NCI-H526 (cell line): ENCODE data around the gene TTLL6.
"Not testable (repeated sequence)": the region's sequence is repeated elsewhere in the genome, so short reads cannot be mapped to it uniquely, and the experiment has no call there.

Source experiments
- DNase-seq, 2 experiments: peaks; one replicate each; lab custom pipeline; 2025; lab: John Stamatoyannopoulos, UW

The TTLL6 gene

GRCh38 chr17:48816774-48817590 lies at the start of gene TTLL6:
Gene TTLL6, minus strand, starts transcription at chr17:48817229. Its CDS starts 157 bp downstream, at chr17:48817072.
- peak; percentile 81 to 98 for DNase-seq

DNA sequence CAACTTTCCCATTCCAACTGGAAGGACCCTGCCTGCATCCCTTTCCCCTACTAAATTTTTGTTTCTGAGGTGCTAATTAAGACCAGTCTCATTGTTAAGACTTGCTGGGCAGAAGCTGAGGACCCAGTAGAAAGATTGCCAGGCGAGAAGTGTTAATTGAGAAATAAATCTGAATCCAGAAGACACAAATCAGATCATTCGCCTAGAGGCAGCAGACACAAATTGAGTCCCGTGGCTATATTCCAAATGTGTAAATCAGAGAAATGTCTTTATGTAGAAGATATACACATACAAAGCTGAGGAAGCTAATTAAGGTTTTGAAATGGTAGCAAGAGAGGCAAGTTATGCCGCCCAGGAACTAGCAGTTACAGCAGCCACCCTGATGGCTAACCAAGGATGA lies 43.4 kb upstream of the TTLL6 start:
- no peak for DNase-seq

DNA sequence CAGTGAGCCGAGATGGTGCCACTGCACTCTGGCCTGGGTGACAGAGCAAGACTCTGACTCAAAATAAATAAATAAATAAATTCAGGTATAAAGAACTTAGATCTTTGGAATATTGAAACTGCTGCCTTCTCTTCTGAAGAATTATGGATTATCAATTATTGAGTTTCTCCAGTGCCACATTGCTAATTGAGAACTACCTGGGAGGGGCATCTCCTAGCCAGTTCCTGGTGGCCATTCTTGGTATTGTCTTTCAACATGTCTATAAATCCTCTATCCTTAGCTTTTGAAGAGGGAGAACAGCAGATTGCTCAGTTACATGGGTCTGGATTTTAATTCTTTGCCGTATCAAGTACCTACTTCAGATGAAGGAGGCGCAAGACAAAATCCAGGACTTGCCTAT lies 43.0 kb upstream of the TTLL6 start:
- DNase-seq: no peak

DNA sequence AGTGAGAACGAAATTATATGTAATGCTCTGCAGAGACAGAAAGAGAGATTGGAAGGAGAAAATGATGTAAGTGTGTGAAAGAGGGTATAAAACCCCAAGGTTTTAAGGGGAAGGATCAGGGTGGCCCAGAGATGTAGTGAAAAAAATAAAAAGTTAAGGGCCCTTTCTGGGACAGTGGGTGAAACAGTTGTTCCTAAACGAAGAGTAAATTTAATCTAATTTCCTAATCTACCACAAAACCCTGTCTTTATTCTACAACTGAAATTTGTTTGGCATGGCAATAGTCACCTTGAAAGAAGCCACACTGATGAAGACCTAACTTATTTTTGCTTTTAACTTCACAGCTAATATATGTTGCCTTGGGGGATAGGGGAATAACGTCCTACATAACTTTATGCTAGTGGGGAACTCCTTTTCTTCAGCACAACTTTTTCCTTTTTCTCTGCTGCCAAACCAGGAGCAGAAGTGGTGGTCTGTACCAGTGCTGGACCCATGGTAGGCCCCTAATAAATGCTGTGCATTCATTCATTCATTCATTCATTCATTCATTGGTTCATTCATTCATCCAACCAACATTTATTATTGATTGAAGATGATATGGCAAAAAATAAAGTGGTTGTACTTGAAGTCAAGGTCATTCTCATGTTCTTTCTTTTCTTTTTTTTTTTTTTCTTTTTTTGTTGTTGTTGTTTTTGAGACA lies 39.2 kb upstream of the TTLL6 start:
- DNase-seq: no peak

GRCh38 chr17:48854774-48855476 lies 37.9 kb upstream of the TTLL6 start:
- DNase-seq: no peak

GRCh38 chr17:48850792-48851323 lies 33.8 kb upstream of the TTLL6 start:
- DNase-seq: no peak

GRCh38 chr17:48843187-48843900 lies 26.3 kb upstream of the TTLL6 start:
- DNase-seq: no peak

- no peak for DNase-seq
Observed at GRCh38 chr17:48842746-48843145, 25.7 kb upstream of the TTLL6 start.

DNA sequence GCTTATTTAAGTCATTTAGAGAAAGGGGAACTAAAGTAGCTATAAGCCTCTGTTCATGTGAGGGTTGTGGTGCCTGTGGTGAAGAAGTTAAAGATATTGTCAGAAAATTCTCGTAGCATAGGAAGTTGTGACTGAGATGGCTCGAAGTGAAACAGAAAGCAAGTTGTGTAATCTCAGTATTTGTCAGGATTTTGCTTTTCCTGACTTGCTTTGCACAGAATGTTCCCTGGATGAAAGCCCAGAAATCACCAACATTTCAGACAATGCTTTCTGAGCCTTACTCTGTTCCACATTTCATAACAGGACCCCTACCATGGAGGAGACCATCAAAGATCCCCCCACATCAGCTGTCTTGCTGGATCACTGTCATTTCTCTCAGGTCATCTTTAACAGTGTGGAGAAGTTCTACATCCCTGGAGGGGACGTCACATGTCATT lies 24.4 kb upstream of the TTLL6 start:
- no peak for DNase-seq

DNA sequence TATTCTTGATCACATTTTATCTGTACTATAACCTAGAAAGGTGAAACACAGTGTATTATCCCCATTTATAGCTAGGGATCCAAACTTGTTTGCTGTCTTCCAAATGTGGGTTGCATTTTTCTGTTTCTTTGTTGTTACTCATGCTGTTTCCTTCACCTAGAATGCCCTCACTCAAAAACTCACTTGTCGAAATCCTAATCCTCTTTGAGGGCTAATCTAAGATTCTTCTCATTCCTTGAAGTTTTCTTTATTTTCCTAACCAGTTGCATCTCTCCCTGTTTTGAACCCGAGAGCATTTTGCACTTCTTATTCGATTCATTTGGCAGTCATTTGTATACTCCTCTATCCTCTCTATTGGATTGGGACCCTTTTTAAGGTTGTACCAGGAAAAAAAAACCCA lies 23.4 kb upstream of the TTLL6 start:
- DNase-seq: no peak

DNA sequence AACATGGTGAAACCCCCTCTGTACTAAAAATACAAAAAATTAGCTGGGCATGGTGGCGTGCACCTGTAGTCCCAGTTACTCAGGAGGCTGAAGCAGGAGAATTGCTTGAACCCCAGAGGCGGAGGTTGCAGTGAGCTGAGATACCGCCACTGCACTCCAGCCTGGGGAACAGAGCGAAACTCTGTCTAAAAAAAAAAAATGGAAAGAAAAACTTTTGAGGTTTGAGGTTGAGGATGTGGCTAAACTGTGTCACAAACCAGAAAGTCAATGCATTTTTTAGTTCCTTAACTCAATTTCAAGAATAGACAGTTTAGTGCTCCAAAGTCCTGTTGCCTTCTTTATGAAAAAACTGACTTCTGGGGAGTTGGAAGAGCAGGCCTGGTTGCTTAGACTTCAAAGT lies 20.4 kb upstream of the TTLL6 start:
- not testable (repeated sequence) for DNase-seq

DNA sequence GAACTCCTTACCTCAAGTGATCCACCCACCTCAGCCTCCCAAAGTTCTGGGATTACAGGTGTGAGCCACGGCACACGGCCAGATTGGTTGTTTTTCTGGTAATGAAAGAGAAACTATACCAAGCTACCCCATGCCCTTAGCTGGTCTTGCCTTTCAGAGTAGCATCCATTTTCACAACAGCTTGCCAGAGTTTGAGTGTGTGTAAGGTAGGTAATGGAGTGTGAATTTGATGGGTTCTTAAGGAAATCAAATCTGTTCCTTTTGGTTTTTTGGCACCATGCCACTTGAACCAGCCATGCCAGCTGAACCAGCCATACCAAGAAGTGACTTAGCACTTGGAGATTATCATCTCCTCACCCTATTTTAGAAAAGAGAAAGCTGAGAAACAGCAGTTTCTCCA lies 18.9 kb upstream of the TTLL6 start:
- DNase-seq: no peak

- DNase-seq: no peak
Observed at GRCh38 chr17:48834973-48835372, 17.9 kb upstream of the TTLL6 start.

GRCh38 chr17:48831549-48831883 lies 14.5 kb upstream of the TTLL6 start:
- no peak for DNase-seq

GRCh38 chr17:48830840-48831548 lies 14.0 kb upstream of the TTLL6 start, which contains the start of gene CALCOCO2:
Gene CALCOCO2, plus strand, starts transcription at chr17:48831035. Its CDS starts 10,673 bp downstream, at chr17:48841708.
- DNase-seq: peak; percentile 89 to 99

- no peak for DNase-seq
Observed at GRCh38 chr17:48825446-48826381, 8.7 kb upstream of the TTLL6 start.

DNA sequence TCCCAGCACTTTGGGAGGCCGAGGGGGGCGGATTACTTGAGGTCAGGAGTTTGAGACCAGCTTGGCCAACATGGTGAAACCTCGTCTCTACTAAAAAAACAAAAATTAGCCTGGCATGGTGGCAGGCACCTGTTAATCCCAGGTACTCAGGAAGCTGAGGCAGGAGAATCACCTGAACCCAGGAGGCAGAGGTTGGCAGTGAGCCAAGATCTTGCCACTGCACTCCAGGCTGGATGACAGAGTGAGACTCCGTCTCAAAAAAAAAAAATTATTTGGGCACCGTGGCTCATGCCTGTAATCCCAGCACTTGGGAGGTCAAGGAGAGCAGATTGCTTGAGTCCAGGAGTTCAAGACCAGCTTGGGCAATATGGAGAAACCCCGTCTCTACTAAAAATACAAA lies 3.9 kb upstream of the TTLL6 start:
- DNase-seq: not testable (repeated sequence)

GRCh38 chr17:48819466-48819865 lies 2.4 kb upstream of the TTLL6 start:
- no peak for DNase-seq

- no peak for DNase-seq
Observed at GRCh38 chr17:48818361-48818841, 1.4 kb upstream of the TTLL6 start.

DNA sequence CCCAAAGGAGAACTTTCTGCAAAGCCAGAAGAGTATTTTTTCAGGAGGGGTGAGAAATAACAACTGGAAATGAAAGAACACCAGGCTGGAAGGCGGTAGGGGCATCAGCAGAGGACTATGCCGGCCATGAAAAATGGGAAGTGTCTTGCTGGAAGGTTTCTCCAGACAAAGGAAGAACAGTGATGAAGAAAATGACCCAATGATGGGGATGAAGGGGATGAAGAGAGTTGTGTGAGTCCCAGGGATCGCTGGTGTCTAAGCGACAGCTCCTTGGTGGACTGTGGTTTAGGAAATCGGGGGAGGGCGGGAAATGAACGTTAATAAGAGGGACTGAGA lies 623 bp downstream of the TTLL6 start:
- DNase-seq: no peak
